Activated gamma-delta T cell treated with anti-CD3 and anti-CD28 coated beads, Interleukin-2, amount 50 U/mL, for 16 hours (primary cell): Measurements from ENCODE around the gene C11orf54.
A peak's percentile ranks its signal among the peaks of the same experiment; 100 is the strongest.
"Not testable (repeated sequence)": the region's sequence is repeated elsewhere in the genome, so short reads cannot be mapped to it uniquely, and the experiment has no call there.

ENCODE experiments used
- DNase-seq: peaks from one replicate; pipeline ENCODE4 v3.0.0-alpha.2; 2020; ENCODE audit warnings: low read depth

C11orf54 gene

DNA sequence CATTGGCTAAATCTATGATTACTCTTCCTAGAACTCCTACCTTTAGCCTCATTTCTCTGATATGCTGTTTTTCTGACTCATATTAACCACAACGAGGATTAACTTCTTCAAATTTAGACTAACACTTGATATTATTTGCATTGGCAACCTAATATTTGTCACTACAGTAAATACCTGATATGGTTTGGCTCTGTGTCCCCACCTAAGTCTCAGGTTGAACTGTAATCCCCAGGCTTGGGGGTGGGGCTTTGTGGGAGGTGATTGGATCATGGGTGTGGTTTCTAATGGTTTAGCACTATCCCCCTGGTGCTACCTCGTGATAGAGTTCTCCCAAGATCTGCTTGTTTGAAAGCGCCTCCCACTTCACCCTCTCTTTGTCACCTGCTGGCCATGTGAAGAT, 25.5 kb downstream of the C11orf54 start:
- no peak for DNase-seq

GRCh38 chr11:93770160-93770559, 28.7 kb downstream of the C11orf54 start:
- DNase-seq = no peak

DNA sequence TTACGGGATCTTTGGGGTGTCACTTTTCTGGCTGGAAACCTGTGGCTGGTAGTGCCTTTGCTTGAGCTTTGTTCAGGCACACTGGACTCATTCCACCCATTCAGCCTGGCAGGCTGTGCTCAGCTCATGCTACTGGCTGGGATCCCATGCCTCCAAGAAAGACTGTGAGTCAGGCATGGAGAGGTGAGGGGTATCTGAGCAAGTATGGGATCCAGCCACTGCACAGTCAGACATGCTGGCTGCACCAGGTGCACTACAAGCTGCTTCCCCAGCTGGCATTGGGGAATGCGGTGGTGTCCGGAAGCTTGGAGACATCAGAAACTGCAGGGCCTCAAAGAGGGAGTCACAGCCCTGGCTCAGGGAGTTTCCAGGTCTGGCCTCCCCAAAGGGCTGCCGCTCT, 30.7 kb downstream of the C11orf54 start:
- DNase-seq = no peak

DNA sequence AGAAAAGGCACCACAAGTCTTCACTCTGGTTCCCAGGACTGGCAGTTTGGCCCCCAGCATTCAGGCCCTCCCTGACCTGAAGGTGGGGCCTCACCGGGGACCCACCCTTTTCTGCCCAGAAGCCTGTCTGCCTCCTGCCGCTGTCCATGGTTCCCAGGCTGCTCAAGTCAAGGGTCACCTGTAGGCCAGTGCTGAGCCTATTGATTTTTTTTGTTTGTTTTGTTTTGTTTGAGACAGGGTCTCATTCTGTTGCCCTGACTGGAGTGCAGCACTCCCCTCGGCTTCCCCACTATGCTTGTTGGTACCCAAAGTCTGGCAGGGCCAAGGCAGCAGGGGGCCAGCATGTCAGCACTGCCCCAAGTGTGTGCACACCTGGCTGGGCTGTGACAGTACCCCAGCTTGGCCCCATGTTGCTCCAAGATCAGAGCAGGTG, 31.6 kb downstream of the C11orf54 start:
- no peak for DNase-seq

- DNase-seq = no peak
These were observed 32.2 kb downstream of the C11orf54 start for GRCh38 chr11:93773601-93774200.

DNA sequence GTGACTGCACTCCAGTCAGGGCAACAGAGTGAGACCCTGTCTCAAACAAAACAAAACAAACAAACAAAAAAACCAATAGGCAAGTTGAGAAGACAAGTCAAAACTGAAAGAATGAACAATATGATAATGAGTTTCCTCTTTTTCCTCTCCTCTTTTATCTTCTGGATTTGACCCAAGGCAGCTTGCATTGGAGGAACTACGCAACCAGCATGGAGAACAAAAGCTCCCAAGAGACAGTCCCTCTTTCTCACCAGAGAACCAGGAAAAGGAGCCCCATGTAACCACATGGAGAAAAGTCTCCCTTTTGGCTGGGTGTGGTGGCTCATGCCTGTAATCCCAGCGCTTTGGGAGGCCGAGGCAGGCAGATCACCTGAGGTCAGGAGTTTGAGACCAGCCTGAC, 33.1 kb downstream of the C11orf54 start:
- not testable (repeated sequence) for DNase-seq

DNA sequence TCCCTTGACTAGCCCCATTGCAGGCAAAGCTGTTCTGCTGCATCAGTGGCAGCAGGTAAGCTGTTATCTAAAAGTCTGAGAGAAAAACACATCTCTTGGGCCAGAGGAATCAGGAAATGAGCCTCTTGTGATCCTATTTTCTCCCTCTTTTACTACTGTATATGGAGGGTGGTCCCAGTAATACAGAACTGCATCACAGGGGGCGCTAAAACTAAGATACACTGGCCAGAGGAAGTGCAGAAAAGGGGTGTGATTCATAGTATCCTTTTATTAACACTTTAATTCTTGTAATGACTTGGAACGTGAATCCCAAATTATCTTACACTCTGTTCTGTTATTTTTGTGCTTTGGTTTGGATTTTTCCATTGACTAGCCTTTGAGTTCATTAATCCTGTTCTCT, 33.8 kb downstream of the C11orf54 start:
- no peak for DNase-seq

GRCh38 chr11:93783362-93783761, 41.9 kb downstream of the C11orf54 start:
- no peak for DNase-seq

DNA sequence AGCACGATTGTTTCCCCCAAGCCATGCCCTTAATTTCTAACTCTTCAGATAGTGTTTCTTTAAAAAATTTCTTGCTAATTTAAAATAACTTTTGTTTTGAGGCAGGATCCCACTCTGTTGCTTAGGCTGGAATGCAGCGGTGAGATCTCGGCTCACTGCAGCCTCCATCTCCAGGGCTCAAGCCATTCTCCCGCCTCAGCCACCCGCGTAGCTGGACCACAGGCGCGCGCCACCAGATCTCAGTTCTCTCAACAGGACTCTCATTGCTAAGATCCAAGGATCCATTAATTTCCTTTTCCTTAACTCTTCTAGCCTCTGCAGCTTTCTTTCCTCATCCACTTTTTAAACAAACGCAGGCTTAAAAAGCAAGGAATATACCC, 42.3 kb downstream of the C11orf54 start:
- no peak for DNase-seq

GRCh38 chr11:93784145-93784934, 42.9 kb downstream of the C11orf54 start, which contains the start of gene MED17:
TSS of gene MED17 (plus strand) at chr11:93784282. CDS start at chr11:93784514, 232 bp downstream.
- peak; percentile 85 for DNase-seq

- no peak for DNase-seq
These were observed 43.5 kb downstream of the C11orf54 start for GRCh38 chr11:93784935-93785360.

DNA sequence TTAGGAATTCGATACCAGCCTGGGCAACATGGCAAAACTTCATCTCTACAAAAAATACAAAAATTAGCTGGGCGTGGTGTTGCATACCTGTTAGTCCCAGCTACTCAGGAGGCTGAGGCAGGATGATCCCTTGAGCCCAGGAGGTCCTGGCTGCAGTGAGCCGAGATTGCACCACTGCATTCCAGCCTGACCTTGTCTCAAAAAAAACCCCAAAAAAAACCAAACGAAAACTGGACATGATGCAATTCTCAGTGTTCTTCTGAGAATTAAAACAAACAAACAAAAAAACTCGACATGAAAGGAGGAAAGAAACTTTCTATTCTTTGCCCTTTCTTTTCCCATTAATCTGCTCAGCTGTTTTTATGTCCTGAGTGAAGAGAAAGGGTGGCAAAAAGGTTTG, 50.0 kb downstream of the C11orf54 start:
- DNase-seq = no peak

DNA sequence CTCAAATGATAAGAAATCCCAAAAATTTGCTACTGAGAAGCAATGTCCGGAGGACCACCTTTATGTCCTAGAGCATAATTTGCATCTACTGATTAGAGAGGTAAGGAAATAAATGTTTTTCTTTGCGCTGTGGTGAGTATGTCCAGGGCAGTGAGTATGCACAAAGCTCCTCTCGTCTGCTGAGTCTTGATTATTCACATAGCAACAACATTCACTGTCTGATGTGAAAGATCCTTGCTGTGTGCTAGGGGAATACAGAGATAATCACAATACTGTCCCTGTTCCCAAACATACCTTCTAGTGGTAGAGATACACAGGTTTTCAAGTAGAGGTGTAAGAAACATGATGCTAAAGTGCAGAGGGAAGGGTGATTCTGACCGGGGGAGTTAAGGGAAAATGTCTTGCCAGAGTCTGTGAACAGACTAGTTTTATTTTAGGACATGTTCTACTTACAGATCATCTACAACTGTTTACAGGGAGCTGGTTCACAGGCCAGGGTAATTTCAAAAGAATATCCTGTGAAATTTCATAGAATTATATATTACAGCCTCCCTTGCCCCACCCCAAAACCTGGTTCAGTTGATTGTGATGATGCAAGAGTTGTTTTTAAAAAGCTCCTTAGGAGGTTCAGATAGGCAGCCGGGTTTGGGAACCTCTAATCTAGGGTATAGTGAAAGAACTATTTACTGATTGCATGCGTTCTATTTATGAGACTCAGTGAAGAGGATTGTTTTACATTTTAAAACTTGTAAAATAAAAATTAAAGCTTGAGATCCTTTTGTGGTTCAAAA, 55.2 kb downstream of the C11orf54 start:
- no peak for DNase-seq

GRCh38 chr11:93801366-93801765, 59.9 kb downstream of the C11orf54 start:
- no peak for DNase-seq

DNA sequence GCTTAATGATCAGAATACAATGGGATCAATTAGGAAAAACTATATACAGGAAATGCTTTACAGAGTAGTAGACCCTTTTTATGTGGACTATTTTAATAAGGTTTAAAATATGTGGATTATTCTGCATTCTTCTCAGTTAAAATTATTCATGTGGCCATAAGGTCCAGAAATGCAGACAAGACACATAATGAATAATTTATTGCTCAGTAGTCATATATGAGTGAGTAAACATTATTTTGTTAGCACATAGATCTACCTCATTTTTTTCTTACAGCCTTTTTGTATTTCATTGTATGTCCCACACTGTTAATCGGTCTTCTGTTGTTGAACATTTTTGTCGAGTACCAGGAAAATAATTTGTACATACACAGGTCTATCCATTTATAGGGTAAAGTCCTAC, 63.4 kb downstream of the C11orf54 start:
- DNase-seq = no peak

DNA sequence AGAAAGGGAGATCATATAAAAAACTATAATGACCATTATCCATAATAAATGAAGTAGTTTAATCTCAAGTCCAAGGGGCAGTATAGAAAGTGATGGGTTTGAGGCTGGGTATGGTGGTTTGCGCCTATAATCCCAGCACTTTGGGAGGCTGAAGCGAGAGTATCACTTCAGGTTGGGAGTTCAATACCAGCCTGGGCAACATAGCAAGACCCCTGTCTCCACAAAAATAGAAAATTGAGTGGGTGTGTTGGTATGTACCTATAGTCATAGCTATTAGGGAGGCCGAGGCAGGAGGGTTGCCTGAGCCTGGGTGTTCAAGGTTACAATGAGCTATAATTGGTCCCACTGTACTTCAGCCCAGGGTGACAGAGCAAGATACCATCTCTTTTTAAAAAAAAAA, 66.5 kb downstream of the C11orf54 start:
- no peak for DNase-seq

DNA sequence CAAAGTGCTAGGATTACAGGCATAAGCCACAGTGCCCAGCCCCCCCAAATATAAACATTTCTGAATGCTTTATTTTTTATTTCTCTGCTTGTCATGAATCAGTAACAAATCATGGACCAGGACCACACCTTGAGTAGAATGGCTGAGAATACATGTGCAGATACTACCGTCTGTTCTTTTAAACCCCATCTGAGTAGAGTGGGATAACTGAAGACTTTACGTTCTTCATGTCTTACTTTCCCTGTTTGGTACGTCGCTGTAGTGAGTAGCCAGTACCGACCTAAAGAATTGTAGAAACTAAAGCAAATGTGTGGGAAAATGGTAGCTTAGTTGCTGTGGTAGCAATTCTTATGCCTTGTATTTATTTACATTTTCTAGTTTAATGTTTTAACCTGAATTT, 72.5 kb downstream of the C11orf54 start:
- no peak for DNase-seq
